ENCODE measurements around the gene ABCA7. TPM values are rescaled to one million over a fixed set of nuclear protein-coding genes. Genes with fewer than 3 reads are reported as not detected.

ABCA7 gene
- total RNA-seq, 1 experiment from 2014 or later, result 91.4 TPM

- POLR2A ChIA-PET, result interaction anchor here (0.6 to 7.8 kb wide), 4 partner anchors 15 to 33 kb away, joined by 3 to 85 read pairs (median 18); partner anchors contain the start of genes CNN2 and RNU6-2
- peak overlapping the region; percentile 88 for H3K4me2 ChIP-seq (ENCODE audit: low read length)
- peak overlapping the region; percentile 84 for H3K9ac ChIP-seq (ENCODE audit: low read length)
- no peak for TF ChIP-seq EZH2phosphoT487 (IDR thresholded peaks at IDR 0.05; ENCODE audit: borderline replicate concordance)
- no peak for TF ChIP-seq RAD21 (IDR thresholded peaks at IDR 0.05; ENCODE audit: low read depth)
- peak; percentile 74 for TF ChIP-seq POLR2A (IDR thresholded peaks at IDR 0.05; ENCODE audit: borderline replicate concordance, extremely low read depth, insufficient read depth, insufficient read length)
- no peak for TF ChIP-seq EGR1 (IDR thresholded peaks at IDR 0.05; ENCODE audit: low read depth)
- TF ChIP-seq ELF1 (IDR thresholded peaks at IDR 0.05; ENCODE audit: borderline replicate concordance, low read depth), result no peak
- TF ChIP-seq, protein P1, sequence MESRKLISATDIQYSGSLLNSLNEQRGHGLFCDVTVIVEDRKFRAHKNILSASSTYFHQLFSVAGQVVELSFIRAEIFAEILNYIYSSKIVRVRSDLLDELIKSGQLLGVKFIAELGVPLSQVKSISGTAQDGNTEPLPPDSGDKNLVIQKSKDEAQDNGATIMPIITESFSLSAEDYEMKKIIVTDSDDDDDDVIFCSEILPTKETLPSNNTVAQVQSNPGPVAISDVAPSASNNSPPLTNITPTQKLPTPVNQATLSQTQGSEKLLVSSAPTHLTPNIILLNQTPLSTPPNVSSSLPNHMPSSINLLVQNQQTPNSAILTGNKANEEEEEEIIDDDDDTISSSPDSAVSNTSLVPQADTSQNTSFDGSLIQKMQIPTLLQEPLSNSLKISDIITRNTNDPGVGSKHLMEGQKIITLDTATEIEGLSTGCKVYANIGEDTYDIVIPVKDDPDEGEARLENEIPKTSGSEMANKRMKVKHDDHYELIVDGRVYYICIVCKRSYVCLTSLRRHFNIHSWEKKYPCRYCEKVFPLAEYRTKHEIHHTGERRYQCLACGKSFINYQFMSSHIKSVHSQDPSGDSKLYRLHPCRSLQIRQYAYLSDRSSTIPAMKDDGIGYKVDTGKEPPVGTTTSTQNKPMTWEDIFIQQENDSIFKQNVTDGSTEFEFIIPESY (IDR thresholded peaks at IDR 0.05; ENCODE audit: extremely low read depth, insufficient replicate concordance, low read length), result no peak
- TF ChIP-seq CEBPB (IDR thresholded peaks at IDR 0.05; ENCODE audit: low read depth), result no peak
- TF ChIP-seq SP1 (IDR thresholded peaks at IDR 0.05; ENCODE audit: low read depth), result peak; percentile 90
- TF ChIP-seq, protein P2, sequence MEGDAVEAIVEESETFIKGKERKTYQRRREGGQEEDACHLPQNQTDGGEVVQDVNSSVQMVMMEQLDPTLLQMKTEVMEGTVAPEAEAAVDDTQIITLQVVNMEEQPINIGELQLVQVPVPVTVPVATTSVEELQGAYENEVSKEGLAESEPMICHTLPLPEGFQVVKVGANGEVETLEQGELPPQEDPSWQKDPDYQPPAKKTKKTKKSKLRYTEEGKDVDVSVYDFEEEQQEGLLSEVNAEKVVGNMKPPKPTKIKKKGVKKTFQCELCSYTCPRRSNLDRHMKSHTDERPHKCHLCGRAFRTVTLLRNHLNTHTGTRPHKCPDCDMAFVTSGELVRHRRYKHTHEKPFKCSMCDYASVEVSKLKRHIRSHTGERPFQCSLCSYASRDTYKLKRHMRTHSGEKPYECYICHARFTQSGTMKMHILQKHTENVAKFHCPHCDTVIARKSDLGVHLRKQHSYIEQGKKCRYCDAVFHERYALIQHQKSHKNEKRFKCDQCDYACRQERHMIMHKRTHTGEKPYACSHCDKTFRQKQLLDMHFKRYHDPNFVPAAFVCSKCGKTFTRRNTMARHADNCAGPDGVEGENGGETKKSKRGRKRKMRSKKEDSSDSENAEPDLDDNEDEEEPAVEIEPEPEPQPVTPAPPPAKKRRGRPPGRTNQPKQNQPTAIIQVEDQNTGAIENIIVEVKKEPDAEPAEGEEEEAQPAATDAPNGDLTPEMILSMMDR (IDR thresholded peaks at IDR 0.05 in 2 of 3, conservative IDR thresholded peaks at IDR 0.05 in 1 of 3; ENCODE audit: borderline replicate concordance in 1 of 3, insufficient read depth in 1 of 3, low read depth in 2 of 3, low read length in 2 of 3), result no peak
- TF ChIP-seq FOSL1 (IDR thresholded peaks at IDR 0.05; ENCODE audit: low read depth), result no peak
- no peak; the same call in 1 of the 2 replicates for TF ChIP-seq SIN3A (IDR thresholded peaks at IDR 0.05; ENCODE audit: low read depth)
- TF ChIP-seq REST (IDR thresholded peaks at IDR 0.05; ENCODE audit: low read depth), result no peak
- no peak for TF ChIP-seq SRF (IDR thresholded peaks at IDR 0.05; ENCODE audit: low read depth)
- TF ChIP-seq EZH2 (IDR thresholded peaks at IDR 0.05), result no peak
- peak; percentile 82 for TF ChIP-seq POLR2AphosphoS5 (IDR thresholded peaks at IDR 0.05; ENCODE audit: low read depth, low read length)
- TF ChIP-seq TCF7L2 (IDR thresholded peaks at IDR 0.05; ENCODE audit: borderline replicate concordance, extremely low read depth, insufficient read depth, insufficient read length), result peak; percentile 34
- no peak for TF ChIP-seq JUND (IDR thresholded peaks at IDR 0.05)
- TF ChIP-seq CBX3 (IDR thresholded peaks at IDR 0.05; ENCODE audit: low read depth), result no peak; the same call in 1 of the 2 replicates
- TF ChIP-seq ATF3 (IDR thresholded peaks at IDR 0.05), result no peak
Measured at GRCh38 chr19:1041835-1042685, 2.2 kb downstream of the ABCA7 start.

More at GRCh38 chr19:1041835-1042685, 2.2 kb downstream of the ABCA7 start:
- Histone ChIP-seq H3K9me3 (ENCODE audit: control insufficient read depth in 1 of 2, insufficient read depth in 1 of 2, low read depth in 1 of 2, low read length in 2 of 2) (no peaks in the 10 kb centered on the region), H3K79me2 (ENCODE audit: insufficient read depth, low read length) (peaks cover 14% of the 10 kb centered on the region; the same call in 1 of the 2 replicates), H2AFZ (ENCODE audit: low read depth, low read length, poor library complexity, severe bottlenecking) (no peak overlapping the region), H3K4me1 (ENCODE audit: control insufficient read depth in 1 of 2, insufficient read depth in 2 of 2, low read length in 2 of 2) (peaks cover 36 to 79% of the 10 kb centered on the region in 2 experiments), H3K27me3 (ENCODE audit: insufficient read depth, low read length) (no peaks in the 10 kb centered on the region), H3K27ac (ENCODE audit: low read depth, low read length) (peak overlapping the region; percentile 78), H4K20me1 (ENCODE audit: insufficient read depth) (no peaks in the 10 kb centered on the region), H3K9me2 (ENCODE audit: insufficient read depth) (no peaks in the 10 kb centered on the region), H3K4me3 (replicated peaks in 1 of 2; ENCODE audit: low read depth in 1 of 2, low read length in 2 of 2) (peak overlapping the region; percentile 91), H3K36me3 (ENCODE audit: control insufficient read depth in 1 of 2, insufficient read depth in 2 of 2, low read length in 2 of 2) (peaks cover 0 to 21% of the 10 kb centered on the region in 2 experiments; a peak in 1 of 4 replicates)
- ChIA-PET RAD21 (ENCODE audit: low non-redundant PET in 1 of 2, low total read pairs in 2 of 2, uncharacterized antibody in 2 of 2, unreplicated experiment in 2 of 2) (interaction anchor here in 1 of 2 experiments (1.1 to 1.5 kb wide), 2 partner anchors 15 to 224 kb away, joined by 5 to 7 read pairs; no protein-coding TSS in a partner anchor), CTCF (interaction anchor here (1.0 to 2.4 kb wide), 4 partner anchors 15 to 71 kb away, joined by 3 to 9 read pairs (median 4); partner anchors contain the start of genes CNN2 and RNU6-2)
- DNase-seq (ENCODE audit: low read depth, low spot score), result peak; percentile 90
- peak; percentile 61 for ATAC-seq
- BruUV-seq (replicated peaks), result no TSS peak
- intact Hi-C loops (cut with micrococcal nuclease), result loop anchor here (2.0 kb wide), 1 partner anchor 15 kb away; the partner anchor contains the start of gene CNN2

All from HCT116 (cell line).